Right hindlimb (tissue), 1 donor: ENCODE measurements around the gene GAS7.
A peak's percentile ranks its signal among the peaks of the same experiment; 100 is the strongest.
"Not testable (repeated sequence)": the region's sequence is repeated elsewhere in the genome, so short reads cannot be mapped to it uniquely, and the experiment has no call there.

Experiments
- DNase-seq: peaks from one replicate; pipeline ENCODE4 v3.0.0-alpha.2; 2018

GAS7 gene

GRCh38 chr17:9935408-9935807, 263.0 kb downstream of the GAS7 start:
- DNase-seq, result no peak

GRCh38 chr17:9934331-9934730, 264.1 kb downstream of the GAS7 start:
- DNase-seq, result no peak

GRCh38 chr17:9932491-9932890, 265.9 kb downstream of the GAS7 start:
- no peak for DNase-seq

- DNase-seq, result peak; percentile 79
These were observed 267.2 kb downstream of the GAS7 start for GRCh38 chr17:9931144-9931741.

- DNase-seq, result no peak
These were observed 268.5 kb downstream of the GAS7 start for GRCh38 chr17:9929871-9930270.

GRCh38 chr17:9928601-9929333, 269.6 kb downstream of the GAS7 start:
- DNase-seq, result peak; percentile 84

- DNase-seq, result no peak
These were observed 272.1 kb downstream of the GAS7 start for GRCh38 chr17:9926150-9926804.

GRCh38 chr17:9925457-9925856, 272.9 kb downstream of the GAS7 start:
- DNase-seq, result no peak

- DNase-seq, result peak; percentile 52
These were observed 273.6 kb downstream of the GAS7 start for GRCh38 chr17:9924735-9925191.

GRCh38 chr17:9922012-9922848, 276.2 kb downstream of the GAS7 start:
- DNase-seq, result no peak

GRCh38 chr17:9921216-9921615, 277.2 kb downstream of the GAS7 start:
- DNase-seq, result not testable (repeated sequence)

GRCh38 chr17:9918804-9919352, 279.5 kb downstream of the GAS7 start:
- DNase-seq, result no peak

- DNase-seq, result no peak
These were observed 280.1 kb downstream of the GAS7 start for GRCh38 chr17:9918352-9918751.

- no peak for DNase-seq
These were observed 280.6 kb downstream of the GAS7 start for GRCh38 chr17:9917801-9918200.

GRCh38 chr17:9917131-9917530, 281.3 kb downstream of the GAS7 start:
- DNase-seq, result no peak

- DNase-seq, result no peak
These were observed 282.3 kb downstream of the GAS7 start for GRCh38 chr17:9916108-9916507.

GRCh38 chr17:9913476-9913875, 284.9 kb downstream of the GAS7 start:
- no peak for DNase-seq

GRCh38 chr17:9912121-9913099, 286.0 kb downstream of the GAS7 start:
- no peak for DNase-seq

- no peak for DNase-seq
These were observed 287.3 kb downstream of the GAS7 start for GRCh38 chr17:9911089-9911488.

- no peak for DNase-seq
These were observed 289.8 kb downstream of the GAS7 start for GRCh38 chr17:9908649-9909042.

GRCh38 chr17:9907883-9908648, 290.3 kb downstream of the GAS7 start:
- peak; percentile 13 for DNase-seq
